ENCODE measurements around the gene ZNF106.

ZNF106 gene

GRCh38 chr15:42405863-42406482 lies 85.0 kb downstream of the ZNF106 start:
- DNase-seq (ENCODE audit: low read depth) = no peak

DNA sequence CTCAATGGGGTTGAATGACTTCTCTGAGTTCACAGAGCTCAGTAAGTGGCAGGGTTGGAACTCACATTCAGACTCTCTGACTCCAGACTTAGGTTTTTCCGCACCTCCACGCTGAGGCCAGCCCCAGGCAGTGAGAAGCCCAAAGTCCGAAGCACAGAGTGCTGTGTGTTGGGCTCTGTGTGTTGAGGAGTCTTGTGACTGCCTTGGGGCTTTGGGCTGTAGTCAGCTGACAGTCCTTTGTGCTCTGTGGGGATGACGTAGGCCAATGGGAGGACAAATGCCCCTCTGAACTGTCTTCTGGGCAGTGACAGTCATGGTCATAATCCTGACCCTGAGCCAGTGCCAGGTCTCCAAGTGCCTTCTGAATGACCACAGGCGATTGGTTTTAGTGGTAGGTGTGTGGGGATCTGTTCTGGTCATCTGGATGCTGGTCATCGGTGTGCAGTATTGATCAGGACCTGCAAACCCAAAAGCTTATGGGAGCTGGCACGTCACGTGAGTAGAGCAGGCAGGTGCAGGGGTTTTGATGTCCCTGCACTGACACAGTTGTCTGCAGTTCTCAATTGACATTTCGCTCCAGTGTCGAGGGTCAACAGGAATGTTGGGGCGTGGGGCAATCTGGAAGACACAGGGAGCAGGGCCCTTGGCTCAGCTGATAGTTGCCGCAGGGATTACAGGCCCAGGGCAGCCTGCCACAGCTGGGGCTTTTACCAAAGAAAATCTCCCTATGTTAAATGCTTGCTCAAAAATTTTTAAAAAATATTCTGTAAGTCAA lies 86.3 kb downstream of the ZNF106 start:
- no peak for DNase-seq (ENCODE audit: low read depth)

GRCh38 chr15:42403389-42403788 lies 87.6 kb downstream of the ZNF106 start:
- no peak for DNase-seq (ENCODE audit: low read depth)

DNA sequence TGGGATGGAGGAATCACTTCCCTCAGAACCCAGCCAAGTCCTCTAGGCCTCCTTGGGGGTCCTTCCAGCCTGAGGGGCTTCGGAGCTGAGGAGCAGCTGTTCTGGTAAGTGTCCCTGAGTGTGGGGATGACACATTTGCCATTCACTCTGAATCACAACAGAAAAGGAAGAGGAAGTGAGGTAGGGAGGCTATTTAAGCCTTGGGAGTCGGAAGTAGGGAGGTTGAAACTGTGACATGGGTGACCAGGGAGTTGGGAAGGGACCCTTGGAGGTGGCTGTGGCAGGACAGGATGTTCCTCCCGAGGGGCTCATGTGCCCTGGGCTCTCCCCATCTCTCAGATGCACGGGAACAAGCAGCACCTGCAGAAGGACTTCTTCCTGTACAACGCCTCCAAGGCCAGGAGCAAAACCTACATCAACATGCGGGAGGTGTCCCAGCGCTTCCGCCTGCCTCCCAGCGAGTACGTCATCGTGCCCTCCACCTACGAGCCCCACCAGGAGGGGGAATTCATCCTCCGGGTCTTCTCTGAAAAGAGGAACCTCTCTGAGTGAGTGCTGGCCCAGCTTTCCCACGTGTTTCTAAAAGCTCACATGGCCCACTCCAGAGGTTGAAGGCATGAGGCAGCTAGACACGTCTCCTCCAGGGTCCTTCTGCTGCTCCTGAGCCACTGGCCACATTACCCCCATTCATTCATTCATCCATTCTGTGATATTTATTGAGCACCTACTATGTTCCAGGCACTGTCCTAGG lies 88.3 kb downstream of the ZNF106 start:
- DNase-seq (ENCODE audit: low read depth) = no peak

- DNase-seq (ENCODE audit: low read depth) = no peak
Measured at GRCh38 chr15:42401544-42402454, 89.1 kb downstream of the ZNF106 start.

DNA sequence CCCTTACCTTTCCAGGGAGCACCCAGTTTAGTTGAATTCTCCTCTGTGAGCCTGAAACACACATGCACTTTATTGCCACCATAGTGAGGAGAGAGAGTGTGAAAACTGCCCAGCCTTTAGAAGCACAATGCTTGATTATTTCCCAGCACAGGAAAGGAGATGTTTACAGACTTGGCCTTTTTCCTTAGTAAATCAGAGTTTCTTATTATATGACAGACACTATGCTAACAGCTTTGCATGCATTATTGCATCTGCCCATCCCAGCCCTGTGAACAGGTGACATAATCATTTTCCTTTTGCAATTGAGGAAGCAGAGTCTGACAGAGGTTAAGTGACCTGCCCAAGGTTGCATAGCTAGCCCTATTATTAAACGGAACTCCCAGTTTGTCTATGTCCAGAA lies 95.1 kb downstream of the ZNF106 start:
- no peak for DNase-seq (ENCODE audit: low read depth)

GRCh38 chr15:42394106-42394505 lies 96.8 kb downstream of the ZNF106 start:
- DNase-seq (ENCODE audit: low read depth) = no peak

DNA sequence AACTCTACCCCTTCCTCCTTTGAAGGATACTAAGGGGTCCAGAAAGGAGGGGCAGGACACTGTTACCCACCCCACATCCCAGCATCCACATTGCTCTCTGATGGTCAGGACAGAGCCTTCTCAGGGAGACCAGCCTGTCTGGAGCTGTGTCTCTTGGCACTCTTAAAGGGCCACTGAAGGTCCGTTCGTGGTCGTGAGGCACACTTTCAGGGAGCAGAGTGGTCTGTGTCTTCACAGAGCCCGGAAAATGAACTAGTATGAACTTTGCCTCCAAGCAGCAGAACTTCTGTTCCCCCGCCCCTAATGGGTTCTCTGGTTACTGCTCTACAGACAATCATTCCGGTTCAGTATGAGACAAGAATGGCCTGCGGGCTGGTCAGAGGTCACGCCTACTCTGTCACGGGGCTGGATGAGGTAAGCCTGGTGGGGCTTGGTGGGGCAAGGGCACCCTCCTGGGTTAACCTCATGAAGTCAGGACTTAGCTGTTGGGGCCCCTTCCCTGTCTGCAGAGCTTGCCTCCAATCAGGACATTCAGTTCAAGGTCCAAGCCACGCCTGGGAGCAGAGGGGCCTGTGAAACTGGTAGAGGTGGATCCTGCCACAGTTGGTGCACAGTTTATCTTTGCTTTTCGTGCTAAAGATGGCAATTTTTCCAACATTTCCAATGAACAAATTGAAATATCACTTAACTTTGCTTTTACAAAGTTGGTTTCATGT lies 98.5 kb downstream of the ZNF106 start:
- DNase-seq (ENCODE audit: low read depth) = no peak

- no peak for DNase-seq (ENCODE audit: low read depth)
Measured at GRCh38 chr15:42387603-42388002, 103.3 kb downstream of the ZNF106 start.

DNA sequence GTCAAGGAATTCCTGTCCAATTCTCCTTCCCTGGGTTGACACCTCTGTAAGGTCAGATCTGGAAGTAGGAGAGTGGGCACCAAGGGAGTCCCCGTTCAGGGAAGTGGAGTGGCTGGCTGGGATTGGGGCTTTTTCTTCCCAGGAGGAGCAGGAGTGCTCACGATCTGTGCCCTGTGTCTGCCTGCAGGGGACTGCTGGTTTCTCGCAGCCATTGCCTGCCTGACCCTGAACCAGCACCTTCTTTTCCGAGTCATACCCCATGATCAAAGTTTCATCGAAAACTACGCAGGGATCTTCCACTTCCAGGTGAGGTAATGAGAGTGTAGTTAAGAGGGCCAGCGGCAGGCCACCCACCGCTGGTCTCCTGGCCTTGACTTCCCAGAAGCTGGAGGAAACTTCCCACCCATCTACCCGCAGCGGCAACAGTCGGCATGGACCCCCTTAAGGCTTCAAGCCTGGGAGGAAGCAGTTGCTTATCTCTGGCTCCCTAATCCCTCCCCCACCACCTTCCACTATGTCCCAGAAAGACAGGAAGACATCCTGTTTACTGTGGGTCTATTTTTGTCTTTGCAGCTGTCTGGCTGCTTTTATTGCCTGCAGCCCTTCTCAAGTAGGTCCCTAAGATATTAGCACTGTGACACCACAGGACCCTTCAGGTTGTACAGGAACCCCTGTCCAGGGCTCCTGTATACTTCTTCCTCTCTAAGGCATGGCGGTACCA lies 104.8 kb downstream of the ZNF106 start:
- DNase-seq (ENCODE audit: low read depth) = no peak

- no peak for DNase-seq (ENCODE audit: low read depth)
Measured at GRCh38 chr15:42385206-42385979, 105.5 kb downstream of the ZNF106 start.

- DNase-seq (ENCODE audit: low read depth) = no peak
Measured at GRCh38 chr15:42384597-42384996, 106.3 kb downstream of the ZNF106 start.

DNA sequence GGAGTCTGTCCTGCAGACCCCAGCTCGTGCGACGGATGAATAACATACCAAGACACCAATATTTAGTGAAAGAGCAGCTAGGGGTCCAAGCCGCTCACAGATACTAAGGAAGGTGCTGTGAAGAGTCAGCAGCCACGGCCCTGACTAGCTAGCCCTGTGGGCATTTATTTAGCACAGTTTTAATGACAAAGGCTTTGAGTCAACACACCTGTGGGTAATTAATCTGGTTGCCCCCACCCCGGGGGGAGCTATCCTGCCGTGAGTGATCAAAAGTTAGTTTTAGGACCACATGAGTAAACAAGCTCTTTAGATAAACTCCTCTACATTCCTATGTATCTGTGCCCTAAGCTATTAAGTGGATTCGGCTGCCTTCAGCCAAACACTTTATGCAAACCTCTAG lies 112.9 kb downstream of the ZNF106 start:
- no peak for DNase-seq (ENCODE audit: low read depth)

GRCh38 chr15:42375941-42376340 lies 115.0 kb downstream of the ZNF106 start:
- no peak for DNase-seq (ENCODE audit: low read depth)

GRCh38 chr15:42375252-42375651 lies 115.7 kb downstream of the ZNF106 start:
- no peak for DNase-seq (ENCODE audit: low read depth)

GRCh38 chr15:42374810-42375209 lies 116.1 kb downstream of the ZNF106 start:
- DNase-seq (ENCODE audit: low read depth) = no peak

DNA sequence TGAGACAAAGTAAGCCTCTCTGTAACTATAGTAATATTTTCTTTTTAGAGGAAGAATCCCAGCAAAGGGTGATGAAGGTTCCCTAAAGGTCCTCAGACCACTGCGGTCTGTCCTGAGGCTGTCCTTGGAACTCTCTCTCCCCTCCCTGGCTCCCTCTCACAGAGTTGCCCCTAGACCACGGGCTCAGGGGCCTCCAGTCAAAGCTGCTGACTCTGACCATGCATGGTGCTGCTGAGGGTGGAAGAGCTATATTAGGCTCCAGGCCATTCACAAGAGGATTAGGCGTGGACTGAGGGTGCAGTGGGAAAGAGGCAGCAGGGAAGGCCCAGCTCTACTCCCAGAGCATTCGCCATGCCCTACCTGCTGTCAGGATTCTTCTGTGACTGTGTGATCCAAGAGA lies 117.0 kb downstream of the ZNF106 start:
- no peak for DNase-seq (ENCODE audit: low read depth)

DNA sequence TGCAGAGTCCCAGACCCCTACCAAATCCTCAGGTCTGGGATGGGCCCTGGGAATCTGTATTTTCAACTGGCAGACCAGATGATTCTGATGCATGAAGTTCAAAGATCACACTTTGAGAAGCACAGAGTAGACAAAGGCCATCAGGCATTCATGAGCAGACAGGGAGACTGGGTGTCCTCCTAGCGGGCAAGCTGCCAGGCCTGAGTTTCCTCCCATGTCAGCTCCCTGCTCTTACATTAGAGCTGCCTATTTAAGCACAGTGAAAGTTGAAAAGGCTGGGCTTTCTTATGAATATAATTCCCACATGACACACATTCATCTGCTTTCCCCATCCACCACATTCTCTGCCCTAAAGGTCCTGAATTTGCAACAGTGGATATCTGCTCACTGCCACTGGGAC lies 117.7 kb downstream of the ZNF106 start:
- no peak for DNase-seq (ENCODE audit: low read depth)

DNA sequence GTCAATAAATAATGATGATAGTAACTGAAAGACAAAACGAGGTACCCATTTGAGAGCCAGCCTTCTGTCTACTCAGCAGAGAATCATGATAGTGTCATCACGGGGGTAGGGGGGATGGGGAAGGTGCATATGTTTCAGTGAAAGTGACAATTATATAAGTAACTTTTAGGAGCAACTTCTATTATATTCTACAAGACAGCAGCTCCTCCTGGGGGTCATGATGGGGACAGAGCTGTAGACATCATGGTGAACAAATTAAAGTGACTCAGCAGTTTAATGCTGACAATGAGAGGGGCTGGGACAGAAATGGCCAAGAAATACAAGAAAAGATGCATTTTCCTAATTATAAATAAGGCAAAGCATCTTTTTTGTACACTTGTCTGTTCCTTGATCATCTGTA lies 119.8 kb downstream of the ZNF106 start:
- DNase-seq (ENCODE audit: low read depth) = no peak

DNA sequence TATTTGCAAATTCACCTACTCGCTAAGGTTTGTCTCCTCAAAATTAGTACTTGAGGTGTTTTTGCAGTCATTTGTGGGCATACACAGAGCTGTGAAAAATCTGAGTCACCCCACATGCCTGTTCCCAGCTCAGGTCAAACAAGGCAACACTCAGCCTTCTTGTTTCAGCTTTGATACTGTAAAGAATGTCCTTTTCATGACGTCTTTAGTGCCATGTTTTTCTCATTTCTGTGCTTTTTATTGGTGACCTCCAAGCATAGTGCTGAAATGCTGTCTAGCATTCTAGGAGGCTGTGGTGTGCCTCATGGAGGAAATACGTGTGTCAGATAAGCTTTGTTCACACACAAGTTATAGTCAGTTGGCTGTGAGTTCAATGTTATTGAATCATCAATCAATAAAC lies 122.8 kb downstream of the ZNF106 start:
- no peak for DNase-seq (ENCODE audit: low read depth)
